Naive thymus-derived CD4-positive, alpha-beta T cell (primary cell): ENCODE measurements around the gene LCMT1. TPM values are rescaled to one million over a fixed set of nuclear protein-coding genes. Genes with fewer than 3 reads are reported as not detected.
A peak's percentile ranks its signal among the peaks of the same experiment; 100 is the strongest.

Source experiments
- ATAC-seq: fragments of 150-1000 bp; cut with Tn5 transposase; 2 replicates; pipeline ENCODE4 v1.10.0; 2021; ENCODE audit warnings: mild to moderate bottlenecking, moderate library complexity
- CTCF ChIA-PET: fragments of 350-600 bp; sonication (Branson Sonifier 250); formaldehyde crosslinking; loops from one replicate; lab custom pipeline; 2021; ENCODE audit warnings: antibody characterized with exemption; lab: Charles Lee
- POLR2A ChIA-PET: fragments of 350-600 bp; sonication (Branson Sonifier 250); formaldehyde crosslinking; loops from one replicate; lab custom pipeline; 2021; ENCODE audit warnings: antibody characterized with exemption, inconsistent platforms; lab: Charles Lee
- DNase-seq, 9 donors: peaks; one replicate each; pipeline versions ENCODE4 v3.0.0 to v3.0.0-alpha.2; 2020 to 2022; ENCODE audit warnings: mixed read lengths in 1 of 9
- H3K27ac ChIP-seq: one replicate; pipeline ENCODE4 v1.7.0; 2013; ENCODE audit warnings: mild to moderate bottlenecking, low read depth, low read length, moderate library complexity
- H3K27me3 ChIP-seq, 2 donors: one replicate each; pipeline ENCODE4 v1.7.0; 2013; ENCODE audit warnings: low read length in 2 of 2, mild to moderate bottlenecking in 2 of 2, moderate library complexity in 2 of 2; ENCODE audit not compliant: control insufficient read depth in 2 of 2, insufficient read depth in 2 of 2
- H3K36me3 ChIP-seq, 3 experiments: 1 replicate in 2 of 3; 2 replicates in 1 of 3; pipeline ENCODE4 v1.7.0; 2013; ENCODE audit warnings: low read length in 3 of 3, mild to moderate bottlenecking in 3 of 3, moderate library complexity in 1 of 3; ENCODE audit not compliant: insufficient read depth in 3 of 3, control insufficient read depth in 2 of 3
- H3K4me1 ChIP-seq, 2 donors: one replicate each; pipeline ENCODE4 v1.7.0; 2013; ENCODE audit warnings: low read length in 2 of 2, mild to moderate bottlenecking in 2 of 2, moderate library complexity in 1 of 2; ENCODE audit not compliant: control insufficient read depth in 2 of 2, insufficient read depth in 2 of 2
- H3K4me3 ChIP-seq: 2 replicates; pipeline ENCODE4 v1.7.0; 2013; ENCODE audit warnings: mild to moderate bottlenecking, low read length
- H3K9me3 ChIP-seq, 3 experiments: 1 replicate in 2 of 3; 2 replicates in 1 of 3; pipeline ENCODE4 v1.7.0; 2013; ENCODE audit warnings: low read length in 3 of 3; ENCODE audit not compliant: control insufficient read depth in 2 of 3
- H3K27ac Mint-ChIP-seq, 9 donors: one replicate each; pipeline ENCODE4 v1.8.0; 2020 to 2022; ENCODE audit warnings: mixed read lengths in 9 of 9, mild to moderate bottlenecking in 8 of 9, moderate library complexity in 5 of 9, inconsistent platforms in 2 of 9
- H3K27me3 Mint-ChIP-seq, 5 donors: one replicate each; pipeline ENCODE4 v1.8.0; 2021 to 2022; ENCODE audit warnings: mixed read lengths in 5 of 5, mild to moderate bottlenecking in 1 of 5
- H3K36me3 Mint-ChIP-seq, 5 donors: one replicate each; pipeline ENCODE4 v1.8.0; 2020 to 2022; ENCODE audit warnings: mixed read lengths in 5 of 5, mild to moderate bottlenecking in 3 of 5, inconsistent platforms in 1 of 5
- H3K4me1 Mint-ChIP-seq, 7 donors: one replicate each; pipeline ENCODE4 v1.8.0; 2020 to 2022; ENCODE audit warnings: mixed read lengths in 7 of 7, mild to moderate bottlenecking in 3 of 7, inconsistent platforms in 1 of 7
- H3K4me3 Mint-ChIP-seq, 10 donors: one replicate each; pipeline ENCODE4 v1.8.0; 2020 to 2022; ENCODE audit warnings: mild to moderate bottlenecking in 10 of 10, mixed read lengths in 10 of 10, moderate library complexity in 6 of 10, inconsistent platforms in 2 of 10
- H3K9me3 Mint-ChIP-seq, 11 donors: one replicate each; pipeline ENCODE4 v1.8.0; 2020 to 2022; ENCODE audit warnings: mixed read lengths in 11 of 11, mild to moderate bottlenecking in 4 of 11, inconsistent platforms in 1 of 11, moderate library complexity in 1 of 11
- intact Hi-C, 2 donors: fragments of 100-400 bp; cut with micrococcal nuclease; formaldehyde crosslinking; loops; one replicate each; pipeline ENCODE4 v1.15.1; 2023
- polyA plus RNA-seq, 2 donors: library from polyadenylated mRNA; unstranded; fragments of 300-500 nt; fragmentation: Illumina TruSeq; gene quantifications; one replicate each; pipeline ENCODE4 v1.2.3, GENCODE V29; 2021
- total RNA-seq, 6 experiments: library from RNA in 5 of 6; stranded (reverse) in 5 of 6; gene quantifications; 1 replicate in 5 of 6; 2 replicates in 1 of 6; pipeline ENCODE4 v1.2.3 and lab custom pipeline; 2021 to 2026

LCMT1 gene
- total and polyA plus RNA-seq, 7 experiments from 2014 or later = 30.2 to 58.4 (median 36.8) TPM

DNA sequence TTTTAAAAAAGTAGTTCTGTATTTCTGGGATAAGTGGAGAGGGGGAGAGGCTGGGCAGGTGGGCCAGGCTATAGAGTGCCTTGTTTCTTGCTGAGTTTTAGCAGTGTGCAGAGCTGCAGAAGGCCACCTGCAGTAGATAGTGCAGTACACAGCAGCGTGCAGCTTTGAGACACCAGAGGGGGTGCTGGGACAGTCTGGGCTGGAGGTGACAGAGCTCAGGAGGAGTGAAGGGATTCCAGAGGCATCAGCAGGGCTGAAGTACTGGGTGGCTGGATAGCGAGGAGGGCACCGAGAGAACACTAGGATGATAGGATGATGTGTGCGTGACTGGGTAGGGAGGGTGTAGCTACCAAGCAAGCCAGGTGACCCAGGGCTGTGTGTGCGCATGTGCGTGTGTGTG, 26.6 kb downstream of the LCMT1 start:
- ChIA-PET CTCF (no interaction called here), POLR2A (interaction anchor here (0.6 kb wide), 2 partner anchors 26 to 173 kb away, joined by 3 to 4 read pairs; no protein-coding TSS in a partner anchor)
- intact Hi-C loops = no loop called here
- Histone ChIP-seq H3K4me3 (no peak overlapping the region), H3K9me3 (no peaks in the 10 kb centered on the region), H3K27me3 (no peaks in the 10 kb centered on the region), H3K36me3 (peaks cover 7 to 97% (median 14%) of the 10 kb centered on the region in 3 experiments), H3K4me1 (no peaks in the 10 kb centered on the region), H3K27ac (no peak overlapping the region)
- no peak for DNase-seq
- H3K27ac Mint-ChIP-seq = no peak overlapping the region
- no peaks in the 10 kb centered on the region for H3K9me3 Mint-ChIP-seq
- H3K4me3 Mint-ChIP-seq = no peak overlapping the region
- H3K36me3 Mint-ChIP-seq = peaks cover 7 to 62% (median 26%) of the 10 kb centered on the region in 5 donors
- no peaks in the 10 kb centered on the region for H3K27me3 Mint-ChIP-seq
- H3K4me1 Mint-ChIP-seq = peaks cover 0 to 6% (median 0%) of the 10 kb centered on the region in 7 donors
- ATAC-seq = no peak

GRCh38 chr16:25140459-25140858, 28.9 kb downstream of the LCMT1 start:
- peak overlapping the region in 2 of 9 donors; percentile 58 to 83 for H3K27ac Mint-ChIP-seq
- H3K36me3 ChIP-seq = peaks cover 3 to 94% (median 16%) of the 10 kb centered on the region in 3 experiments
- no peaks in the 10 kb centered on the region for H3K9me3 Mint-ChIP-seq
- no peak for ATAC-seq
- no peaks in the 10 kb centered on the region for H3K4me1 ChIP-seq
- no peak overlapping the region for H3K4me3 Mint-ChIP-seq
- ChIA-PET CTCF (no interaction called here), POLR2A (no interaction called here)
- H3K36me3 Mint-ChIP-seq = peaks cover 0 to 60% (median 13%) of the 10 kb centered on the region in 5 donors
- DNase-seq = no peak
- H3K4me3 ChIP-seq = no peak overlapping the region
- H3K27me3 Mint-ChIP-seq = no peaks in the 10 kb centered on the region
- H3K9me3 ChIP-seq = no peaks in the 10 kb centered on the region
- H3K27ac ChIP-seq = no peak overlapping the region
- intact Hi-C loops = no loop called here
- no peaks in the 10 kb centered on the region for H3K27me3 ChIP-seq
- H3K4me1 Mint-ChIP-seq = peaks cover 0 to 6% (median 0%) of the 10 kb centered on the region in 7 donors

- H3K27ac ChIP-seq = no peak overlapping the region
- no peak overlapping the region for H3K4me3 ChIP-seq
- ATAC-seq (no peak), DNase-seq (no peak)
- Mint-ChIP-seq H3K27ac (no peak overlapping the region), H3K4me1 (peaks cover 0 to 6% (median 0%) of the 10 kb centered on the region in 7 donors), H3K27me3 (no peaks in the 10 kb centered on the region), H3K4me3 (no peak overlapping the region), H3K36me3 (peaks cover 0 to 59% (median 14%) of the 10 kb centered on the region in 5 donors), H3K9me3 (no peaks in the 10 kb centered on the region)
- peaks cover 3 to 94% (median 16%) of the 10 kb centered on the region in 3 experiments for H3K36me3 ChIP-seq
- no peaks in the 10 kb centered on the region for H3K27me3 ChIP-seq
- POLR2A ChIA-PET = no interaction called here
- H3K4me1 ChIP-seq = no peaks in the 10 kb centered on the region
- no peaks in the 10 kb centered on the region for H3K9me3 ChIP-seq
- intact Hi-C loops = no loop called here
- CTCF ChIA-PET = interaction anchor here (0.9 kb wide), 1 partner anchor 10 kb away, joined by 3 read pairs; no protein-coding TSS in a partner anchor
Observed at GRCh38 chr16:25141648-25142047, 30.1 kb downstream of the LCMT1 start.

DNA sequence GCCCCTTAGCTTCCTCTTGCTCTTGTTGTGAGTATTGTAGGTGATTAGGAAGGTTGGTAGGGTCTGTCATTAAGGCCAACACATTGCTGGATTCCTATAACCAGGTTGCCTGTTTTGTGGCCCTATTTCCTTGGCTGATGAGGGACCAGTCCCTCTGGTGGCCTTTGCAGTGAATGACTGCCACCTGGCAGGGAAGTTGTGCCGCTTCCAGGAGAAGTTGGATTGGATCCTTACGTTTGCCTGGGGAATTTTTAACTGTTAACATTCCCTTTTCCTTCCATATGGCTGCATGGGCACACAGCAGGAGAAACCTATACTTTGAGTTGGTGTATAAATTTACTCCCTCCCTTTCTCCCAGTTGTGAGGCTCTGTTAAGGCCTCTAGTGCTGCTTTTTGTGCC, 32.4 kb downstream of the LCMT1 start:
- DNase-seq = no peak
- Histone ChIP-seq H3K9me3 (no peaks in the 10 kb centered on the region), H3K36me3 (peaks cover 3 to 74% (median 16%) of the 10 kb centered on the region in 3 experiments), H3K27ac (no peak overlapping the region), H3K27me3 (no peaks in the 10 kb centered on the region), H3K4me1 (no peaks in the 10 kb centered on the region), H3K4me3 (no peak overlapping the region)
- Mint-ChIP-seq H3K27me3 (no peaks in the 10 kb centered on the region), H3K36me3 (peaks cover 0 to 59% (median 21%) of the 10 kb centered on the region in 5 donors), H3K27ac (no peak overlapping the region), H3K4me1 (peaks cover 0 to 3% (median 0%) of the 10 kb centered on the region in 7 donors), H3K4me3 (no peak overlapping the region), H3K9me3 (no peaks in the 10 kb centered on the region)
- intact Hi-C loops = no loop called here
- CTCF ChIA-PET = no interaction called here
- POLR2A ChIA-PET = no interaction called here
- no peak for ATAC-seq

GRCh38 chr16:25148568-25149215, 37.1 kb downstream of the LCMT1 start:
- Mint-ChIP-seq H3K9me3 (no peaks in the 10 kb centered on the region), H3K36me3 (peaks cover 4 to 44% (median 19%) of the 10 kb centered on the region in 5 donors), H3K4me3 (no peak overlapping the region), H3K4me1 (peaks cover 0 to 3% (median 0%) of the 10 kb centered on the region in 7 donors), H3K27ac (no peak overlapping the region), H3K27me3 (no peaks in the 10 kb centered on the region)
- ATAC-seq (no peak), DNase-seq (no peak)
- POLR2A ChIA-PET = no interaction called here
- CTCF ChIA-PET = no interaction called here
- H3K36me3 ChIP-seq = peaks cover 0 to 47% (median 3%) of the 10 kb centered on the region in 3 experiments
- H3K27me3 ChIP-seq = no peaks in the 10 kb centered on the region
- no peak overlapping the region for H3K4me3 ChIP-seq
- H3K9me3 ChIP-seq = no peaks in the 10 kb centered on the region
- no peaks in the 10 kb centered on the region for H3K4me1 ChIP-seq
- H3K27ac ChIP-seq = no peak overlapping the region
- intact Hi-C loops = no loop called here

GRCh38 chr16:25151996-25152395, 40.5 kb downstream of the LCMT1 start:
- Mint-ChIP-seq H3K27ac (peak overlapping the region in 2 of 9 donors; percentile 32 to 46), H3K27me3 (no peaks in the 10 kb centered on the region), H3K4me3 (no peak overlapping the region), H3K4me1 (peaks cover 0 to 10% (median 0%) of the 10 kb centered on the region in 7 donors), H3K36me3 (peaks cover 9 to 49% (median 32%) of the 10 kb centered on the region in 5 donors), H3K9me3 (no peaks in the 10 kb centered on the region)
- no peaks in the 10 kb centered on the region for H3K27me3 ChIP-seq
- ATAC-seq (no peak), DNase-seq (no peak)
- H3K9me3 ChIP-seq = no peaks in the 10 kb centered on the region
- H3K27ac ChIP-seq = no peak overlapping the region
- H3K4me3 ChIP-seq = no peak overlapping the region
- intact Hi-C loops = no loop called here
- H3K36me3 ChIP-seq = peaks cover 0 to 41% (median 4%) of the 10 kb centered on the region in 3 experiments
- no peaks in the 10 kb centered on the region for H3K4me1 ChIP-seq
- ChIA-PET POLR2A (no interaction called here), CTCF (interaction anchor here (0.9 kb wide), 1 partner anchor 10 kb away, joined by 3 read pairs; no protein-coding TSS in a partner anchor)
